ENCODE data around the gene POU6F2. TPM values are rescaled to one million over a fixed set of nuclear protein-coding genes. Genes with fewer than 3 reads are reported as not detected.

Gene POU6F2
- polyA plus RNA-seq, 2 of the 4 experiments (the other 2 are of a cell fraction): not detected

GRCh38 chr7:39197831-39198230 lies 220.1 kb downstream of the POU6F2 start:
- H3K4me2 ChIP-seq: no peak overlapping the region
- 0% methylated on average over 1 of the region's 1 CpG for whole genome bisulfite sequencing (ENCODE audit: missing lambda C conversion rate)

GRCh38 chr7:39198556-39198955 lies 220.8 kb downstream of the POU6F2 start:
- POLR2A ChIA-PET: no interaction called here
- H3K4me3 ChIP-seq: no peak overlapping the region
- TF ChIP-seq JUN (IDR thresholded peaks at IDR 0.05) (no peak), FOSL2 (IDR thresholded peaks at IDR 0.05) (no peak), FOSL2 (CRISPR knock-in tag; IDR thresholded peaks at IDR 0.05) (no peak), HDAC2 (IDR thresholded peaks at IDR 0.05) (no peak), HOXB13 (CRISPR knock-in tag; IDR thresholded peaks at IDR 0.05; ENCODE audit: low read depth) (no peak), EHMT2 (IDR thresholded peaks at IDR 0.05; ENCODE audit: low read depth) (no peak), FOXS1 (CRISPR knock-in tag; IDR thresholded peaks at IDR 0.05) (no peak)
- CTCF ChIA-PET: interaction anchor here (0.6 kb wide), 2 partner anchors 44 to 138 kb away, joined by 3 read pairs; no protein-coding TSS in a partner anchor
- no peaks in the 10 kb centered on the region for H3K9me3 ChIP-seq
- FAIRE-seq (no peak), ATAC-seq (no peak), DNase-seq (ENCODE audit: low read depth in 1 of 2, low spot score in 1 of 2) (no peak)
- H3K27ac ChIP-seq: no peak overlapping the region
- WGBS (ENCODE audit: missing lambda C conversion rate): 18% methylated on average over 2 of the region's 2 CpGs
- H3K4me2 ChIP-seq: no peak overlapping the region
- H3K4me1 ChIP-seq: no peaks in the 10 kb centered on the region

More at GRCh38 chr7:39197831-39198230, 220.1 kb downstream of the POU6F2 start:
- Histone ChIP-seq H3K27ac (no peak overlapping the region), H3K4me1 (no peaks in the 10 kb centered on the region), H3K9me3 (no peaks in the 10 kb centered on the region), H3K4me3 (no peak overlapping the region)
- ATAC-seq: no peak
- POLR2A ChIA-PET: no interaction called here
- DNase-seq (ENCODE audit: low read depth in 1 of 2, low spot score in 1 of 2): no peak
- TF ChIP-seq HES2 (IDR thresholded peaks at IDR 0.05) (no peak), FOXS1 (CRISPR knock-in tag; IDR thresholded peaks at IDR 0.05) (no peak), RFX5 (IDR thresholded peaks at IDR 0.05) (no peak), ZC3H11A (IDR thresholded peaks at IDR 0.05) (no peak), CHD2 (IDR thresholded peaks at IDR 0.05; ENCODE audit: low read length, partially characterized antibody) (no peak), BCL3 (IDR thresholded peaks at IDR 0.05) (no peak), HOXB5 (CRISPR knock-in tag; IDR thresholded peaks at IDR 0.05) (no peak), ZNF302 (CRISPR knock-in tag; IDR thresholded peaks at IDR 0.05) (no peak), PBX3 (IDR thresholded peaks at IDR 0.05) (no peak), PHF8 (IDR thresholded peaks at IDR 0.05; ENCODE audit: borderline replicate concordance, low read depth) (no peak), ZFP36 (IDR thresholded peaks at IDR 0.05; ENCODE audit: borderline replicate concordance, partially characterized antibody) (no peak)
- FAIRE-seq: no peak
- CTCF ChIA-PET: no interaction called here

GRCh38 chr7:39199006-39199405 lies 221.3 kb downstream of the POU6F2 start:
- TF ChIP-seq USF2 (IDR thresholded peaks at IDR 0.05) (no peak), ZNF302 (CRISPR knock-in tag; IDR thresholded peaks at IDR 0.05) (no peak), HOXB5 (CRISPR knock-in tag; IDR thresholded peaks at IDR 0.05) (no peak), MAZ (IDR thresholded peaks at IDR 0.05; ENCODE audit: borderline replicate concordance, low read depth, low read length) (no peak), CHD4 (IDR thresholded peaks at IDR 0.05; ENCODE audit: borderline replicate concordance) (no peak), HES2 (IDR thresholded peaks at IDR 0.05) (no peak), ATOH8 (CRISPR knock-in tag; IDR thresholded peaks at IDR 0.05; ENCODE audit: low read depth) (no peak), KDM1A (IDR thresholded peaks at IDR 0.05; ENCODE audit: low read depth) (no peak), MAFK (IDR thresholded peaks at IDR 0.05; ENCODE audit: partially characterized antibody) (no peak), PBX3 (IDR thresholded peaks at IDR 0.05) (no peak), POLR2AphosphoS2 (conservative IDR thresholded peaks at IDR 0.05; ENCODE audit: low read length) (no peak), NFE2L2 (conservative IDR thresholded peaks at IDR 0.05; ENCODE audit: low read length) (no peak), HOXB13 (CRISPR knock-in tag; IDR thresholded peaks at IDR 0.05; ENCODE audit: low read depth) (no peak), RFX5 (IDR thresholded peaks at IDR 0.05) (no peak), HEYL (CRISPR knock-in tag; IDR thresholded peaks at IDR 0.05) (no peak), FOXS1 (CRISPR knock-in tag; IDR thresholded peaks at IDR 0.05) (no peak)
- FAIRE-seq (no peak), ATAC-seq (no peak), DNase-seq (ENCODE audit: low read depth in 1 of 2, low spot score in 1 of 2) (no peak)
- no peaks in the 10 kb centered on the region for H3K9me3 ChIP-seq
- H3K4me2 ChIP-seq: no peak overlapping the region
- H3K4me1 ChIP-seq: no peaks in the 10 kb centered on the region
- H3K27ac ChIP-seq: no peak overlapping the region
- ChIA-PET POLR2A (no interaction called here), CTCF (interaction anchor here (0.6 kb wide), 2 partner anchors 44 to 138 kb away, joined by 3 read pairs; no protein-coding TSS in a partner anchor)
- WGBS (ENCODE audit: missing lambda C conversion rate): 5% methylated on average over 4 of the region's 4 CpGs
- H3K4me3 ChIP-seq: no peak overlapping the region
